Type B pancreatic cell (in vitro differentiated cells): Measurements from ENCODE around the gene ZIC3. TPM values are rescaled to one million over a fixed set of nuclear protein-coding genes. Genes with fewer than 3 reads are reported as not detected.
"Not testable (repeated sequence)": the region's sequence is repeated elsewhere in the genome, so short reads cannot be mapped to it uniquely, and the experiment has no call there.

Source experiments
- DNase-seq: peaks from one replicate; pipeline ENCODE4 v3.0.0; 2021; ENCODE audit warnings: mixed read lengths; ENCODE audit not compliant: unreplicated experiment; ENCODE audit errors: extremely low spot score
- H3K27ac Mint-ChIP-seq: 2 replicates; pipeline ENCODE4 v1.8.0; 2021; ENCODE audit warnings: mild to moderate bottlenecking, mixed read lengths
- H3K27me3 Mint-ChIP-seq: 2 replicates; pipeline ENCODE4 v1.8.0; 2021; ENCODE audit warnings: mixed read lengths
- H3K36me3 Mint-ChIP-seq: 2 replicates; pipeline ENCODE4 v1.8.0; 2021; ENCODE audit warnings: mixed read lengths
- H3K4me1 Mint-ChIP-seq: one replicate; pipeline ENCODE4 v1.8.0; 2021; ENCODE audit warnings: mixed read lengths; ENCODE audit not compliant: unreplicated experiment
- H3K4me3 Mint-ChIP-seq: 2 replicates; pipeline ENCODE4 v1.8.0; 2021; ENCODE audit warnings: mild to moderate bottlenecking, mixed read lengths
- H3K9me3 Mint-ChIP-seq: 2 replicates; pipeline ENCODE4 v1.8.0; 2021; ENCODE audit warnings: mixed read lengths
- total RNA-seq: library from RNA; stranded (reverse); gene quantifications from 2 replicates; pipeline ENCODE4 v1.2.1, GENCODE V29; 2021; ENCODE audit warnings: low replicate concordance
- TF ChIP-seq, protein P1 (sequence below): fragments of 200-600 bp; sonication (generic); conservative IDR thresholded peaks from 2 replicates; pipeline ENCODE4 v1.5.0; 2021; ENCODE audit warnings: antibody characterized with exemption, mild to moderate bottlenecking

The ZIC3 gene
- total RNA-seq, 1 donor from 2014 or later, result 28.4 TPM

DNA sequence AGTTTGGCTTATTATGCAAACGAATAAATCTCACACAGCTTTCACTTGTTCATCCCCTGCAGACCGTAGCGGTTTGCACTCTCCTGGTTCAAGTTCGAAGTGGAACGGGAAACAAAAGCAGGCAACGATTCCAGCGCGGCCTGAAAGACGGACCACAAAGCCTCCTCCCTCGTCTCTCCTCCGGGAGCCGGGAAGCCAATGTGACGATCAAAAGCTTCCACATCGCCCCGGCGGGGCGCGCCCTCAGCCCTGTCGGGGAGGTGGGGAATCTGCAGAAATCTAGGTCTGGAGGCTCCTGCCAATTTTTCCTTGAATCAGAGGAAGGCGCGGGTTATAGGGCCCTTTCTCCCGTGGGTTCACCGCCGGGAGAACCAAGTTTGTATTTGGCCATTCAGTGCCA, 16.9 kb upstream of the ZIC3 start:
- Mint-ChIP-seq H3K4me3 (peak overlapping the region; percentile 17), H3K27ac (no peak overlapping the region), H3K27me3 (peaks cover 78% of the 10 kb centered on the region), H3K4me1 (peaks cover 4% of the 10 kb centered on the region), H3K9me3 (peaks cover 5% of the 10 kb centered on the region), H3K36me3 (no peaks in the 10 kb centered on the region)
- no peak for DNase-seq
- TF ChIP-seq, protein P1, sequence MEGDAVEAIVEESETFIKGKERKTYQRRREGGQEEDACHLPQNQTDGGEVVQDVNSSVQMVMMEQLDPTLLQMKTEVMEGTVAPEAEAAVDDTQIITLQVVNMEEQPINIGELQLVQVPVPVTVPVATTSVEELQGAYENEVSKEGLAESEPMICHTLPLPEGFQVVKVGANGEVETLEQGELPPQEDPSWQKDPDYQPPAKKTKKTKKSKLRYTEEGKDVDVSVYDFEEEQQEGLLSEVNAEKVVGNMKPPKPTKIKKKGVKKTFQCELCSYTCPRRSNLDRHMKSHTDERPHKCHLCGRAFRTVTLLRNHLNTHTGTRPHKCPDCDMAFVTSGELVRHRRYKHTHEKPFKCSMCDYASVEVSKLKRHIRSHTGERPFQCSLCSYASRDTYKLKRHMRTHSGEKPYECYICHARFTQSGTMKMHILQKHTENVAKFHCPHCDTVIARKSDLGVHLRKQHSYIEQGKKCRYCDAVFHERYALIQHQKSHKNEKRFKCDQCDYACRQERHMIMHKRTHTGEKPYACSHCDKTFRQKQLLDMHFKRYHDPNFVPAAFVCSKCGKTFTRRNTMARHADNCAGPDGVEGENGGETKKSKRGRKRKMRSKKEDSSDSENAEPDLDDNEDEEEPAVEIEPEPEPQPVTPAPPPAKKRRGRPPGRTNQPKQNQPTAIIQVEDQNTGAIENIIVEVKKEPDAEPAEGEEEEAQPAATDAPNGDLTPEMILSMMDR, result no peak

- TF ChIP-seq, protein P1, result no peak
- DNase-seq, result no peak
- H3K36me3 Mint-ChIP-seq, result no peaks in the 10 kb centered on the region
- H3K27me3 Mint-ChIP-seq, result peaks cover 75% of the 10 kb centered on the region
- H3K27ac Mint-ChIP-seq, result no peak overlapping the region
- peaks cover 5% of the 10 kb centered on the region for H3K9me3 Mint-ChIP-seq
- peak overlapping the region; percentile 73 for H3K4me3 Mint-ChIP-seq
- peaks cover 4% of the 10 kb centered on the region for H3K4me1 Mint-ChIP-seq
These were observed 15.9 kb upstream of the ZIC3 start for GRCh38 chrX:137549851-137550664.

GRCh38 chrX:137550665-137551261, 15.2 kb upstream of the ZIC3 start:
- TF ChIP-seq, protein P1, result no peak
- no peaks in the 10 kb centered on the region for H3K36me3 Mint-ChIP-seq
- peaks cover 72% of the 10 kb centered on the region for H3K27me3 Mint-ChIP-seq
- no peak overlapping the region for H3K27ac Mint-ChIP-seq
- H3K4me1 Mint-ChIP-seq, result peaks cover 4% of the 10 kb centered on the region
- DNase-seq, result no peak
- H3K9me3 Mint-ChIP-seq, result peaks cover 5% of the 10 kb centered on the region
- H3K4me3 Mint-ChIP-seq, result peak overlapping the region; percentile 73

- H3K4me1 Mint-ChIP-seq, DNase-seq, H3K9me3 Mint-ChIP-seq, H3K36me3 Mint-ChIP-seq, H3K4me3 Mint-ChIP-seq, H3K27ac Mint-ChIP-seq: not testable (repeated sequence)
- H3K27me3 Mint-ChIP-seq, result peaks cover 67% of the 10 kb centered on the region
These were observed 13.8 kb upstream of the ZIC3 start for GRCh38 chrX:137552098-137552497.

DNA sequence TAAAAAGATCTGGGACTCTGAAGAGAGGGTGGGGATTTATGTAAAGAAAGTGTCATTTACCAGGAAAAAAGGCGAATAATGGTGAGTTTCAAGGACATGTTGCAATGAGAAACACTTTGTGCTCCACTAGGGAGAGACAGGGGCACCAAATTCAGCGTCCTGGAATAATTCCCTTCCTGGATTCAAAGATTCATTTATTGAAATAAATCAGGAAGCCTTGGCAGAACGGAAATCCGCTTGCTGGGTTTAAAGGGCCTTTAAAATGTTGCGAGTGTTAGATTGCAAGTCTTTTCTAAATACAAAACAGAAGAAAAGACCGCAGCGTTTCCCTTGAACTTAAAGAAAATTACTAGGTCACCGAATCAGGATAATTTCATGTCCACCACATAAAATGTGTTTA, 3.8 kb upstream of the ZIC3 start:
- H3K4me3 Mint-ChIP-seq, result peak overlapping the region; percentile 84
- TF ChIP-seq, protein P1, result no peak
- H3K36me3 Mint-ChIP-seq, result no peaks in the 10 kb centered on the region
- no peaks in the 10 kb centered on the region for H3K4me1 Mint-ChIP-seq
- peaks cover 66% of the 10 kb centered on the region for H3K27me3 Mint-ChIP-seq
- H3K9me3 Mint-ChIP-seq, result no peaks in the 10 kb centered on the region
- no peak for DNase-seq
- no peak overlapping the region for H3K27ac Mint-ChIP-seq
